Memory B cell (primary cell): ENCODE measurements around the gene UGT2B28.
"Not testable (repeated sequence)": the region's sequence is repeated elsewhere in the genome, so short reads cannot be mapped to it uniquely, and the experiment has no call there.

Source experiments
- ATAC-seq: fragments of 150-1000 bp; cut with Tn5 transposase; 2 replicates; pipeline ENCODE4 v1.10.0; 2021; ENCODE audit warnings: low read depth, mild to moderate bottlenecking, moderate library complexity
- DNase-seq, 2 donors: peaks; one replicate each; pipeline ENCODE4 v3.0.0; 2022; ENCODE audit warnings: low spot score in 2 of 2
- H3K27ac Mint-ChIP-seq: one replicate; pipeline ENCODE4 v1.8.0; 2022; ENCODE audit warnings: mild to moderate bottlenecking, moderate library complexity, mixed read lengths
- H3K27me3 Mint-ChIP-seq: one replicate; pipeline ENCODE4 v1.8.0; 2022; ENCODE audit warnings: mixed read lengths
- H3K36me3 Mint-ChIP-seq: one replicate; pipeline ENCODE4 v1.8.0; 2022; ENCODE audit warnings: mild to moderate bottlenecking, mixed read lengths
- H3K4me1 Mint-ChIP-seq: one replicate; pipeline ENCODE4 v1.8.0; 2022; ENCODE audit warnings: mixed read lengths
- H3K4me3 Mint-ChIP-seq: one replicate; pipeline ENCODE4 v1.8.0; 2022; ENCODE audit warnings: mild to moderate bottlenecking, moderate library complexity, mixed read lengths
- H3K9me3 Mint-ChIP-seq: one replicate; pipeline ENCODE4 v1.8.0; 2022; ENCODE audit warnings: mixed read lengths

The UGT2B28 gene

GRCh38 chr4:69280081-69280480 lies at the start of gene UGT2B28:
Gene UGT2B28, plus strand, starts transcription at chr4:69280475. Its CDS starts 26 bp downstream, at chr4:69280501.
- not testable (repeated sequence) for H3K27ac Mint-ChIP-seq, DNase-seq, H3K4me1 Mint-ChIP-seq, H3K36me3 Mint-ChIP-seq, ATAC-seq, H3K9me3 Mint-ChIP-seq, H3K4me3 Mint-ChIP-seq, H3K27me3 Mint-ChIP-seq

GRCh38 chr4:69239092-69239491 lies 41.2 kb upstream of the UGT2B28 start:
- Mint-ChIP-seq H3K36me3 (no peaks in the 10 kb centered on the region), H3K4me3 (no peak overlapping the region), H3K9me3 (peaks cover 2% of the 10 kb centered on the region), H3K27me3 (no peaks in the 10 kb centered on the region), H3K27ac (no peak overlapping the region), H3K4me1 (no peaks in the 10 kb centered on the region)
- DNase-seq (no peak), ATAC-seq (no peak)

- Mint-ChIP-seq H3K4me1 (no peaks in the 10 kb centered on the region), H3K36me3 (no peaks in the 10 kb centered on the region), H3K4me3 (no peak overlapping the region), H3K9me3 (peaks cover 2% of the 10 kb centered on the region), H3K27me3 (no peaks in the 10 kb centered on the region), H3K27ac (no peak overlapping the region)
- ATAC-seq (no peak), DNase-seq (no peak)
These were observed 40.6 kb upstream of the UGT2B28 start for GRCh38 chr4:69239557-69240168.

GRCh38 chr4:69240787-69241186 lies 39.5 kb upstream of the UGT2B28 start:
- H3K4me3 Mint-ChIP-seq, H3K27ac Mint-ChIP-seq, H3K27me3 Mint-ChIP-seq, H3K9me3 Mint-ChIP-seq, ATAC-seq, H3K4me1 Mint-ChIP-seq, DNase-seq, H3K36me3 Mint-ChIP-seq: not testable (repeated sequence)

- H3K4me1 Mint-ChIP-seq, H3K36me3 Mint-ChIP-seq, H3K9me3 Mint-ChIP-seq, H3K4me3 Mint-ChIP-seq, DNase-seq, H3K27me3 Mint-ChIP-seq, H3K27ac Mint-ChIP-seq, ATAC-seq: not testable (repeated sequence)
These were observed 38.5 kb upstream of the UGT2B28 start for GRCh38 chr4:69241746-69242145.

GRCh38 chr4:69242562-69243240 lies 37.6 kb upstream of the UGT2B28 start:
- H3K4me3 Mint-ChIP-seq, DNase-seq, H3K9me3 Mint-ChIP-seq, H3K36me3 Mint-ChIP-seq, H3K27me3 Mint-ChIP-seq, H3K4me1 Mint-ChIP-seq, ATAC-seq, H3K27ac Mint-ChIP-seq: not testable (repeated sequence)

GRCh38 chr4:69250884-69251283 lies 29.4 kb upstream of the UGT2B28 start:
- not testable (repeated sequence) for H3K9me3 Mint-ChIP-seq, H3K4me3 Mint-ChIP-seq, ATAC-seq, H3K4me1 Mint-ChIP-seq, H3K27ac Mint-ChIP-seq, H3K27me3 Mint-ChIP-seq, H3K36me3 Mint-ChIP-seq, DNase-seq

GRCh38 chr4:69253147-69253772 lies 27.0 kb upstream of the UGT2B28 start:
- DNase-seq, H3K27ac Mint-ChIP-seq, H3K4me3 Mint-ChIP-seq, H3K9me3 Mint-ChIP-seq, H3K27me3 Mint-ChIP-seq, H3K4me1 Mint-ChIP-seq, ATAC-seq, H3K36me3 Mint-ChIP-seq: not testable (repeated sequence)

- not testable (repeated sequence) for ATAC-seq
These were observed 11.7 kb upstream of the UGT2B28 start for GRCh38 chr4:69268612-69269011.

GRCh38 chr4:69296356-69296755 lies 16.1 kb downstream of the UGT2B28 start:
- ATAC-seq, DNase-seq, H3K36me3 Mint-ChIP-seq, H3K27ac Mint-ChIP-seq, H3K4me1 Mint-ChIP-seq, H3K27me3 Mint-ChIP-seq, H3K4me3 Mint-ChIP-seq, H3K9me3 Mint-ChIP-seq: not testable (repeated sequence)

More at GRCh38 chr4:69268612-69269011, 11.7 kb upstream of the UGT2B28 start:
- H3K27ac Mint-ChIP-seq, H3K27me3 Mint-ChIP-seq, H3K9me3 Mint-ChIP-seq, H3K4me1 Mint-ChIP-seq, H3K36me3 Mint-ChIP-seq, H3K4me3 Mint-ChIP-seq, DNase-seq: not testable (repeated sequence)

GRCh38 chr4:69308426-69309033 lies 28.3 kb downstream of the UGT2B28 start:
- ATAC-seq, H3K4me3 Mint-ChIP-seq, H3K4me1 Mint-ChIP-seq, H3K27ac Mint-ChIP-seq, H3K36me3 Mint-ChIP-seq, DNase-seq, H3K9me3 Mint-ChIP-seq, H3K27me3 Mint-ChIP-seq: not testable (repeated sequence)

- not testable (repeated sequence) for DNase-seq, H3K9me3 Mint-ChIP-seq, H3K27me3 Mint-ChIP-seq, H3K4me3 Mint-ChIP-seq, H3K36me3 Mint-ChIP-seq, ATAC-seq, H3K27ac Mint-ChIP-seq, H3K4me1 Mint-ChIP-seq
These were observed 29.3 kb downstream of the UGT2B28 start for GRCh38 chr4:69309549-69310076.

GRCh38 chr4:69310262-69310661 lies 30.0 kb downstream of the UGT2B28 start:
- DNase-seq, H3K4me3 Mint-ChIP-seq, H3K9me3 Mint-ChIP-seq, ATAC-seq, H3K27me3 Mint-ChIP-seq, H3K36me3 Mint-ChIP-seq, H3K27ac Mint-ChIP-seq, H3K4me1 Mint-ChIP-seq: not testable (repeated sequence)

GRCh38 chr4:69317669-69318298 lies 37.5 kb downstream of the UGT2B28 start:
- not testable (repeated sequence) for H3K9me3 Mint-ChIP-seq, H3K4me3 Mint-ChIP-seq, H3K36me3 Mint-ChIP-seq, H3K27ac Mint-ChIP-seq, DNase-seq, H3K4me1 Mint-ChIP-seq, H3K27me3 Mint-ChIP-seq, ATAC-seq
